LNCAP (cell line): ENCODE results near the gene AUH.

Experiments used
- TF ChIP-seq, protein P1 (sequence below): fragments of 450-650 bp; IDR thresholded peaks from 2 replicates; pipeline ENCODE4 v1.5.1; 2017; ENCODE audit warnings: mild to moderate bottlenecking

AUH gene

DNA sequence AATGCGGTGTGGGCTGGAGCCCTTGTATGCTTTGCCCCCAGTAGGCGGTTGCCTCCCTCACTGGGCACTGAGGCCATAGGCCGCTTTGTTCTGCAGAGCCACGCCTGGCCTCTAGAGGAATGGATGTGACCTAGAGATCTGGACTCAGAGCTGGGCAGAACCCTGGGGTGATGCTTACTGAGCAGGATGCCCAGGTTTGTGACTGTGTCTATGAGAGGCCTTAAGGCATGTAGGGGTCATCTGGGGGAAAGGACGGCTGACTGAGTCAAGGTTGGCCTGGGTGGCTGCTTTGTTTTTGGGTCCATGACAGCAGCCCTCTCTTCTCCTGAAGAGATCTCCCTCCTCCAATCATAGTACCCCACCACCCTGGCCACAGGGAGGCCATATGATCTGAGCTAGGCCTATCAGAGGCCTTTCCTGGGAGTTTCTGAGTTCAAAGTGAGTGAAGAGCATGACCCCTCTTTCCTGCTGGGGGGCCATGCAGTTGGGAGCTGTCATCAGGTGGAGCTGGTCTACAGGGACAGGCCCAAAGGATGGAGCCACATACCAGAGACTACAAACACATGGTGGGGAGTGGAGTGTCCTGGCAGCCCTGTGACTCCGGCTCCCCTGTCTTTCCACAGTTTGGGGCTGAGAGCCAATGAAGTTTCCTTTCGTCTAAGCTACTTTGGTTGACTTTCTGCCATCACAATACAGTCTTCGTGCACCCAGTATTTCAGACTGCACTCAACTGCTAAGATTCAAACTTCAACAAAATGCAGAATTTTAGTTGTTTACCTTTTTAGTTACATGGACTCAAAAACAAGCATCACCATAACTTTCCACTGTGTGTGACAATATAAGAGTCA, 165.4 kb downstream of the AUH start:
- TF ChIP-seq, protein P1, sequence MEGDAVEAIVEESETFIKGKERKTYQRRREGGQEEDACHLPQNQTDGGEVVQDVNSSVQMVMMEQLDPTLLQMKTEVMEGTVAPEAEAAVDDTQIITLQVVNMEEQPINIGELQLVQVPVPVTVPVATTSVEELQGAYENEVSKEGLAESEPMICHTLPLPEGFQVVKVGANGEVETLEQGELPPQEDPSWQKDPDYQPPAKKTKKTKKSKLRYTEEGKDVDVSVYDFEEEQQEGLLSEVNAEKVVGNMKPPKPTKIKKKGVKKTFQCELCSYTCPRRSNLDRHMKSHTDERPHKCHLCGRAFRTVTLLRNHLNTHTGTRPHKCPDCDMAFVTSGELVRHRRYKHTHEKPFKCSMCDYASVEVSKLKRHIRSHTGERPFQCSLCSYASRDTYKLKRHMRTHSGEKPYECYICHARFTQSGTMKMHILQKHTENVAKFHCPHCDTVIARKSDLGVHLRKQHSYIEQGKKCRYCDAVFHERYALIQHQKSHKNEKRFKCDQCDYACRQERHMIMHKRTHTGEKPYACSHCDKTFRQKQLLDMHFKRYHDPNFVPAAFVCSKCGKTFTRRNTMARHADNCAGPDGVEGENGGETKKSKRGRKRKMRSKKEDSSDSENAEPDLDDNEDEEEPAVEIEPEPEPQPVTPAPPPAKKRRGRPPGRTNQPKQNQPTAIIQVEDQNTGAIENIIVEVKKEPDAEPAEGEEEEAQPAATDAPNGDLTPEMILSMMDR: no peak

DNA sequence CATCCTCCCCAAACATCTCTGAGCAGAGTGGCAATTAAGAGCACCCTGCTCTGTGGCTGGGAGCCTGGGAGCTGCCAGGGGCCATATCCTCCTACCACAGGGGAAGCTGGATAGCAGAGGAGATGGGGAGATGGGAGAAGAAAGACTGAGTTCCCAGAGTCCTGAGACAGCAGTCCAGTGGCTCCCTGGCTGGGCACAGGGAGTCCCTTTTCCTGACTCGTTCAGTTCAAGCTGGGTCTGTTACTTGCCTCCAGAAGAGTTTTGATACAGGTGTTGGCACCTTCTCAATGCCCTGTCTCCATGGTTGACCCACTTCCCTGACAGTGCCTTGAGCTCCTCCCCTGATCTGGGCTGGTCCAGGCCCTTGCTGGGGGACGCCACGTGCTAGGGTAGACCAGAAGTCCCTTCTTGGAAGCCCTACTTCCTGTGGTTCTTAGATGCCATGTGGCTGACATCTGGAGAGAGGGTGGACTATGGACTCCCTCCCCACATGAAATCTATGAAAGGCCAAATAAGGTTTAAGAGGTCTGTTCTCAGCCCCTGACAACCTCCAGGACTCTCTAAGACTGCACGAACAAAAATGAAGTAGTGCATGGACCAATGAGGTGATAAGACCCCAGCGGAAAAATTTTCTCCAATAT, 166.2 kb downstream of the AUH start:
- TF ChIP-seq, protein P1: no peak

DNA sequence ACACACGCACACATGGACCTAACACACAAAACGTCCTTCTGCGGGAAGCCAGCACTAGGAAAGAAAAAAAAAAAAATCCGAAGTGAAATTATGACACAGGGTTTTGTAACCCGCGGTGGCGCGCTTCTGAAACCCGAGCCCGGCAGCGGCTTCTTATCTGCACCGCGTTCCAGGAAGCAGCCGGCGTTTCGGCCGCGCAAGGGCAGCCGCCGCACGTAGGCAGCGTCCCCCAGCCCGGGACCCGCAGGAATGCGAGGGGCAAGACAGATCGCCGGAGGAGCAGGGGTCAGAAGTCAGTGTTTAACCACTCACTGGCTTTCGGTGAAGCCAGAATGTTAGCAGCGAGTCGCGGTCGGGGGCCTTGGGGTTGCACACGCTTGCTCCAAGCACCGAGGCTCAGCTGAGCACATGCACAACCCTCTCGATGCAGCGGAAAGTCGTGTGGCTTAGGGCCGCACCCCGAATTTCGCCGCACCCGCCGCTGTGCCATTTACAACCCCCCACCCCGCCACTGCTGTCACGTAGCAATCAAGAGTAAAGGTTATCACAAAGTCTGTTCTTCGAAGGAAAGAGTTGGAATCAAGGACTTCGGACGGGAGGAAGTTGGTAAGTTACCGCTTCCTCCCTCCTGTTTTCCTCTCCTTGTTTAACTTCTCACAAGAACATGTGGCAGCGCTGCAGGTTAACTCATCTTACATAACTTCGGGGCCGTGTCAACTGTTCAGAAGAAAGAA, 167.9 kb downstream of the AUH start:
- TF ChIP-seq, protein P1: no peak

DNA sequence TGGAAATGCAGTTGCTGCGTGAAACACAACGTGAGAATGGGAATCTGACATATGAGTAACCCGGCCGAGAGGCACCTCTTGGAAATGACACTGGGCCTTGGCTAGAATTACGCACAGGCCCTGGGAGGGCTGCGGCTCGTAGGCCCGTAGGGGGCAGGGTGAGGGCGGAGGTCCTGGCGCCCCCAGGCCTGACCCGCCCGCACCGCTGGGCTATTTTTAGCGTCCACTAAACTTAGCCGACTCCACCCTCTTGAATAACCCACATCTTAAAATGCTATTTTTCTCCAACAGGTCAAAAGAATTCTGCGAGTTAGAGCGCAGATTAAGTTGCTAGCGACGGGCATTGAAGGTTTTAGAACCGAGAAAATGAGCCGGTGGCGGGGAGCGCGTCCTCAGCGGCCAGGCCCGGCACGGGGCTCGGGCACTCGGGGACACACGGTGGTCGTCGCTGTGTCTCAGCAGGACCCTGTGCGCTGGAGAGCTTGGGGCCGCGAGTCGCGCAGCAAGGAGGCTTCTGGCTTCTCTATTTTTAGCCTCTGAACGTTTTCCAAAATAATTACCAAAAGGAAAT, 168.5 kb downstream of the AUH start:
- TF ChIP-seq, protein P1: no peak

DNA sequence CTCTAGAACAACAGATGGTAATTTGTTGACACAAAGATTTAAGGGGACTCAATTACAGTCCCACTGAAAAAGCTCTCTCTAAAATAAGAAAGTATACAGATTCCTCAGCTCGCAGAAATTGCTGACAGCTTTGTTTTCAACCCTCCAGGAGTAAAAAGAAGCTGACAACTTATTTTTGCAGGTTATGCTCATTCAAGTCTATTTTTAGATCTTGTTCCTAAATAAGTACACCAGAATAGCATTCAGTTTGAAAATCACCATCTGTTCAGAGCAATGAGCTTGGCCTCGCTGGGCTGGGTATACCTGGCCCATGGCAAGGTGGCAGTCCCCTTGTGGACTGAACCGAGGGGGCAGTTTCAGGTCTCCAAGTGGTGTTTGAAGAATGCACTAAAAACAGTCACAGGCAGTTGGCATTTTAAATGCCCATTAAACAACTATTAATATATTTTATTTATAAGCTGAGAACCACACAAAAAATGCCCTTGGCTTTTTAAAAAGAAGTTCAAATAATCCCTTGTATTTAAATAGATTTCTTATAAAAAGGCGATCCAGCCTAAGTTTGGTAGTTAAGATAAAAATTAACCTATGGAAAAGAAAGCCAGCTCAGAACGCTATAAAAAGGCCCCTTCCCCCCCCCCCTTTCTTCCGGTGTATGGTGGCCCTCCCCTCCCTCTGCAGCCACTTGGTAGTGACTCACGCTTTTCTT, 169.2 kb downstream of the AUH start:
- TF ChIP-seq, protein P1: no peak

DNA sequence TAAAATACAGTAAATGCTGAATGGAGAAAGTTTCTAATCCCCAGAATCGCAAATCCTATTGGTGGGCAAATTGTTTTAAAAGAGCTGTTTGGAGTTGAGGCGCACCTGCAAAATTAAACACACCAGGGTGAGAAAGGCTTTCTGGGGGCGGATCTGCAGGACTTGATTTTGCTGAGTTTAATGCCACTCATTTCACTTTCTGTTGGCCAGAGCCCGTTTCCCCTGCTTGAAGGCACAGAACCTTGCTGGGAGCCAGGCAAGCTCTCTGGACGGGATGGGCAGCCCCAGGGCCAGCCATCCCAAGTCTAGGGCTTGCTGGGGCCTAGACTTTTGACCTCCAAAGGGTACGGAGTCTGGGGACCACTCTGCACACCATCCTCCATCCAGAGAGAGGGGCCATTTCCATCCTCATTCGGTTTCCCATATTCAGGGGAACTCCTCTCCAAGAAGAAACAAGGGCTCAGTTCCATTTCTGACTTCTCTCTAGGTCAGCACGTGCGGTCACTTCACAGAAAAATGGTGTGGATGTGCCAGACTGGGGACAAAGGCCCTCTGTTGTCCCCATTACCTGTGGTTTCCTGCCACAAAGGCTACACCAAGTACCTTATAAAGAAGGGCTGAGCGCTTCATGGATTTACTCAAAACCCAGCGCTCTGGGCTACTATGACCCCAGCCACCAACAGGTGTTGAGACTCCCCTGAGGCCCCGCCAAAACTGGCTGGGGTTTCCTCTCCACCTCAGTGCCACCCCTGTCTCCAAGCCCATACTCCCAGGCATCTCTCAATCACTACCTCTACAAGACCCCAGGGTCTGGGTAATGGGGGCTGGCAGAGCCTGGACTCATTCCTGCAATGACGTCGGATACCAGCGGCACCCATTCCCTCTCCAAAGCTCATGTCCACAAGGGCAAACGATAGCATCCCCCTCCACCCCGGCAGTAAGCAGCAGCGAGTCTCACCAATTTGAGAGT, 170.0 kb downstream of the AUH start:
- TF ChIP-seq, protein P1: no peak
